ENCODE data around the gene NUP43. TPM values are rescaled to one million over a fixed set of nuclear protein-coding genes. Genes with fewer than 3 reads are reported as not detected.

Gene NUP43
- total RNA-seq, 1 experiment from 2014 or later: 79.1 TPM

DNA sequence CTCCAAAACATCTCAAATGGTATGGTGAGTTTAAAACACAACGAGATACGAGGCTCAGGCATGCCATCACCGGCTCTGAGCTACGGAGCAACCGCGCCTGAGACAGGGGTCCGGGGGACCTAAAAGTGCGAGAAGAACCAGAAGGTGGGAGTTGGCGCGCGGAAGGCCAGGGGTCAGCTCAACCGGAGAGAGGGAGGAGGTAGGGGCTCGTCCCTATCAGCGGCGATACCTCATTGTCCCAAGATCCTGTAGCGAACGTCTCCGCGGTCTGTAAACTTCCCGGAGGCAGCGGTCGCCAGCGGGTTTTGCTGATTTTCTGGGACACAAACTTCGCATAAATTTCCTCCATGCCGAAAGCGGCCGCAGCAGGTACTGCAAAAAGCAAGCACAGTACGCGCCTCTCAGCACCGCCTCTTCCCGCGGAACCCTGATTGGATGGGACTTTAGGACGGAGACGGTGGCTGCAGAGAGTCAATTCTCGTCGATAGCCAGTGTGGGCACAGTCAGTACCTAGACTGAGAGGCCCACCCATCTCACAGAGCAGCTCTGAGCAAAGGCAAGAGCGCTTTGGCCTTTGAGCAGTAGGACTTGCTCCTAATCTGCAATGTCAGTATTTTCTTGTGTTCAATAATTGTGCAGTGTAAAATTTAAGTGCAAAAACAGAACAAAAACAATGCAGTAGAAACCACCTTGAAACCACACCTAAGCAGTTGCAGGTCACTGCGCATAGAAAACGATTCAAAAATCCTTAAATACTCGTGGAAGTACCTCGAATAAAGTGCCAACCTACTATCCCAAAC is at the start of gene NUP43 (continued):
- TF ChIP-seq, protein P1, sequence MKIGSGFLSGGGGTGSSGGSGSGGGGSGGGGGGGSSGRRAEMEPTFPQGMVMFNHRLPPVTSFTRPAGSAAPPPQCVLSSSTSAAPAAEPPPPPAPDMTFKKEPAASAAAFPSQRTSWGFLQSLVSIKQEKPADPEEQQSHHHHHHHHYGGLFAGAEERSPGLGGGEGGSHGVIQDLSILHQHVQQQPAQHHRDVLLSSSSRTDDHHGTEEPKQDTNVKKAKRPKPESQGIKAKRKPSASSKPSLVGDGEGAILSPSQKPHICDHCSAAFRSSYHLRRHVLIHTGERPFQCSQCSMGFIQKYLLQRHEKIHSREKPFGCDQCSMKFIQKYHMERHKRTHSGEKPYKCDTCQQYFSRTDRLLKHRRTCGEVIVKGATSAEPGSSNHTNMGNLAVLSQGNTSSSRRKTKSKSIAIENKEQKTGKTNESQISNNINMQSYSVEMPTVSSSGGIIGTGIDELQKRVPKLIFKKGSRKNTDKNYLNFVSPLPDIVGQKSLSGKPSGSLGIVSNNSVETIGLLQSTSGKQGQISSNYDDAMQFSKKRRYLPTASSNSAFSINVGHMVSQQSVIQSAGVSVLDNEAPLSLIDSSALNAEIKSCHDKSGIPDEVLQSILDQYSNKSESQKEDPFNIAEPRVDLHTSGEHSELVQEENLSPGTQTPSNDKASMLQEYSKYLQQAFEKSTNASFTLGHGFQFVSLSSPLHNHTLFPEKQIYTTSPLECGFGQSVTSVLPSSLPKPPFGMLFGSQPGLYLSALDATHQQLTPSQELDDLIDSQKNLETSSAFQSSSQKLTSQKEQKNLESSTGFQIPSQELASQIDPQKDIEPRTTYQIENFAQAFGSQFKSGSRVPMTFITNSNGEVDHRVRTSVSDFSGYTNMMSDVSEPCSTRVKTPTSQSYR (CRISPR knock-in tag; IDR thresholded peaks at IDR 0.05): 0 out of 2 replicates have a peak, but pooled peaks have one; percentile 18
- TF ChIP-seq, protein P2, sequence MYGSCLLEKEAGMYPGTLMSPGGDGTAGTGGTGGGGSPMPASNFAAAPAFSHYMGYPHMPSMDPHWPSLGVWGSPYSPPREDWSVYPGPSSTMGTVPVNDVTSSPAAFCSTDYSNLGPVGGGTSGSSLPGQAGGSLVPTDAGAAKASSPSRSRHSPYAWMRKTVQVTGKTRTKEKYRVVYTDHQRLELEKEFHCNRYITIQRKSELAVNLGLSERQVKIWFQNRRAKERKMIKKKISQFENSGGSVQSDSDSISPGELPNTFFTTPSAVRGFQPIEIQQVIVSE (CRISPR knock-in tag; IDR thresholded peaks at IDR 0.05; ENCODE audit: borderline replicate concordance): no peak
- TF ChIP-seq ZNF423 (CRISPR knock-in tag; IDR thresholded peaks at IDR 0.05) (no peak), SP1 (CRISPR knock-in tag; conservative IDR thresholded peaks at IDR 0.05) (peak; percentile 77), GABPB1 (CRISPR knock-in tag; IDR thresholded peaks at IDR 0.05) (peak; percentile 84), ETV6 (CRISPR knock-in tag; IDR thresholded peaks at IDR 0.05) (peak; percentile 49; the same call in 1 of the 2 replicates), RELA (CRISPR knock-in tag; IDR thresholded peaks at IDR 0.05; ENCODE audit: borderline replicate concordance) (no peak), HMGA2 (CRISPR knock-in tag; IDR thresholded peaks at IDR 0.05) (no peak), CREM (CRISPR knock-in tag; IDR thresholded peaks at IDR 0.05) (no peak), FOXK1 (CRISPR knock-in tag; IDR thresholded peaks at IDR 0.05) (peak; percentile 81), ZNF138 (CRISPR knock-in tag; conservative IDR thresholded peaks at IDR 0.05) (no peak), NFATC4 (CRISPR knock-in tag; IDR thresholded peaks at IDR 0.05) (no peak), TP53 (CRISPR knock-in tag; IDR thresholded peaks at IDR 0.05) (no peak), RORB (CRISPR knock-in tag; IDR thresholded peaks at IDR 0.05) (no peak), FOXJ3 (CRISPR knock-in tag; IDR thresholded peaks at IDR 0.05; ENCODE audit: borderline replicate concordance) (no peak), ATF1 (CRISPR knock-in tag; IDR thresholded peaks at IDR 0.05) (no peak), MXD4 (CRISPR knock-in tag; IDR thresholded peaks at IDR 0.05; ENCODE audit: borderline replicate concordance) (no peak), SMAD4 (CRISPR knock-in tag; IDR thresholded peaks at IDR 0.05) (no peak), TCF7 (CRISPR knock-in tag; IDR thresholded peaks at IDR 0.05; ENCODE audit: low read depth) (no peak)
- TF ChIP-seq, protein P3, sequence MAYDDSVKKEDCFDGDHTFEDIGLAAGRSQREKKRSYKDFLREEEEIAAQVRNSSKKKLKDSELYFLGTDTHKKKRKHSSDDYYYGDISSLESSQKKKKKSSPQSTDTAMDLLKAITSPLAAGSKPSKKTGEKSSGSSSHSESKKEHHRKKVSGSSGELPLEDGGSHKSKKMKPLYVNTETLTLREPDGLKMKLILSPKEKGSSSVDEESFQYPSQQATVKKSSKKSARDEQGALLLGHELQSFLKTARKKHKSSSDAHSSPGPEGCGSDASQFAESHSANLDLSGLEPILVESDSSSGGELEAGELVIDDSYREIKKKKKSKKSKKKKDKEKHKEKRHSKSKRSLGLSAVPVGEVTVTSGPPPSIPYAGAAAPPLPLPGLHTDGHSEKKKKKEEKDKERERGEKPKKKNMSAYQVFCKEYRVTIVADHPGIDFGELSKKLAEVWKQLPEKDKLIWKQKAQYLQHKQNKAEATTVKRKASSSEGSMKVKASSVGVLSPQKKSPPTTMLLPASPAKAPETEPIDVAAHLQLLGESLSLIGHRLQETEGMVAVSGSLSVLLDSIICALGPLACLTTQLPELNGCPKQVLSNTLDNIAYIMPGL (CRISPR knock-in tag; IDR thresholded peaks at IDR 0.05): no peak; the same call in 1 of the 2 replicates
- TF ChIP-seq, protein P4, sequence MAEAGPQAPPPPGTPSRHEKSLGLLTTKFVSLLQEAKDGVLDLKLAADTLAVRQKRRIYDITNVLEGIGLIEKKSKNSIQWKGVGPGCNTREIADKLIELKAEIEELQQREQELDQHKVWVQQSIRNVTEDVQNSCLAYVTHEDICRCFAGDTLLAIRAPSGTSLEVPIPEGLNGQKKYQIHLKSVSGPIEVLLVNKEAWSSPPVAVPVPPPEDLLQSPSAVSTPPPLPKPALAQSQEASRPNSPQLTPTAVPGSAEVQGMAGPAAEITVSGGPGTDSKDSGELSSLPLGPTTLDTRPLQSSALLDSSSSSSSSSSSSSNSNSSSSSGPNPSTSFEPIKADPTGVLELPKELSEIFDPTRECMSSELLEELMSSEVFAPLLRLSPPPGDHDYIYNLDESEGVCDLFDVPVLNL (CRISPR knock-in tag; IDR thresholded peaks at IDR 0.05; ENCODE audit: borderline replicate concordance, low read depth): no peak
- TF ChIP-seq, protein P5, sequence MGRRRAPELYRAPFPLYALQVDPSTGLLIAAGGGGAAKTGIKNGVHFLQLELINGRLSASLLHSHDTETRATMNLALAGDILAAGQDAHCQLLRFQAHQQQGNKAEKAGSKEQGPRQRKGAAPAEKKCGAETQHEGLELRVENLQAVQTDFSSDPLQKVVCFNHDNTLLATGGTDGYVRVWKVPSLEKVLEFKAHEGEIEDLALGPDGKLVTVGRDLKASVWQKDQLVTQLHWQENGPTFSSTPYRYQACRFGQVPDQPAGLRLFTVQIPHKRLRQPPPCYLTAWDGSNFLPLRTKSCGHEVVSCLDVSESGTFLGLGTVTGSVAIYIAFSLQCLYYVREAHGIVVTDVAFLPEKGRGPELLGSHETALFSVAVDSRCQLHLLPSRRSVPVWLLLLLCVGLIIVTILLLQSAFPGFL (CRISPR knock-in tag; IDR thresholded peaks at IDR 0.05; ENCODE audit: borderline replicate concordance): no peak
- TF ChIP-seq, protein P6, sequence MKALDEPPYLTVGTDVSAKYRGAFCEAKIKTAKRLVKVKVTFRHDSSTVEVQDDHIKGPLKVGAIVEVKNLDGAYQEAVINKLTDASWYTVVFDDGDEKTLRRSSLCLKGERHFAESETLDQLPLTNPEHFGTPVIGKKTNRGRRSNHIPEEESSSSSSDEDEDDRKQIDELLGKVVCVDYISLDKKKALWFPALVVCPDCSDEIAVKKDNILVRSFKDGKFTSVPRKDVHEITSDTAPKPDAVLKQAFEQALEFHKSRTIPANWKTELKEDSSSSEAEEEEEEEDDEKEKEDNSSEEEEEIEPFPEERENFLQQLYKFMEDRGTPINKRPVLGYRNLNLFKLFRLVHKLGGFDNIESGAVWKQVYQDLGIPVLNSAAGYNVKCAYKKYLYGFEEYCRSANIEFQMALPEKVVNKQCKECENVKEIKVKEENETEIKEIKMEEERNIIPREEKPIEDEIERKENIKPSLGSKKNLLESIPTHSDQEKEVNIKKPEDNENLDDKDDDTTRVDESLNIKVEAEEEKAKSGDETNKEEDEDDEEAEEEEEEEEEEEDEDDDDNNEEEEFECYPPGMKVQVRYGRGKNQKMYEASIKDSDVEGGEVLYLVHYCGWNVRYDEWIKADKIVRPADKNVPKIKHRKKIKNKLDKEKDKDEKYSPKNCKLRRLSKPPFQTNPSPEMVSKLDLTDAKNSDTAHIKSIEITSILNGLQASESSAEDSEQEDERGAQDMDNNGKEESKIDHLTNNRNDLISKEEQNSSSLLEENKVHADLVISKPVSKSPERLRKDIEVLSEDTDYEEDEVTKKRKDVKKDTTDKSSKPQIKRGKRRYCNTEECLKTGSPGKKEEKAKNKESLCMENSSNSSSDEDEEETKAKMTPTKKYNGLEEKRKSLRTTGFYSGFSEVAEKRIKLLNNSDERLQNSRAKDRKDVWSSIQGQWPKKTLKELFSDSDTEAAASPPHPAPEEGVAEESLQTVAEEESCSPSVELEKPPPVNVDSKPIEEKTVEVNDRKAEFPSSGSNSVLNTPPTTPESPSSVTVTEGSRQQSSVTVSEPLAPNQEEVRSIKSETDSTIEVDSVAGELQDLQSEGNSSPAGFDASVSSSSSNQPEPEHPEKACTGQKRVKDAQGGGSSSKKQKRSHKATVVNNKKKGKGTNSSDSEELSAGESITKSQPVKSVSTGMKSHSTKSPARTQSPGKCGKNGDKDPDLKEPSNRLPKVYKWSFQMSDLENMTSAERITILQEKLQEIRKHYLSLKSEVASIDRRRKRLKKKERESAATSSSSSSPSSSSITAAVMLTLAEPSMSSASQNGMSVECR (CRISPR knock-in tag; IDR thresholded peaks at IDR 0.05; ENCODE audit: borderline replicate concordance): no peak; the same call in 1 of the 2 replicates
- TF ChIP-seq, protein P7, sequence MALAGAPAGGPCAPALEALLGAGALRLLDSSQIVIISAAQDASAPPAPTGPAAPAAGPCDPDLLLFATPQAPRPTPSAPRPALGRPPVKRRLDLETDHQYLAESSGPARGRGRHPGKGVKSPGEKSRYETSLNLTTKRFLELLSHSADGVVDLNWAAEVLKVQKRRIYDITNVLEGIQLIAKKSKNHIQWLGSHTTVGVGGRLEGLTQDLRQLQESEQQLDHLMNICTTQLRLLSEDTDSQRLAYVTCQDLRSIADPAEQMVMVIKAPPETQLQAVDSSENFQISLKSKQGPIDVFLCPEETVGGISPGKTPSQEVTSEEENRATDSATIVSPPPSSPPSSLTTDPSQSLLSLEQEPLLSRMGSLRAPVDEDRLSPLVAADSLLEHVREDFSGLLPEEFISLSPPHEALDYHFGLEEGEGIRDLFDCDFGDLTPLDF (CRISPR knock-in tag; IDR thresholded peaks at IDR 0.05): 0 out of 2 replicates have a peak, but pooled peaks have one; percentile 36
